Ovary (tissue), 3 donors: Measurements from ENCODE around the gene LHFPL6.

ENCODE experiments used
- CTCF ChIP-seq, 3 donors: fragments of 450-650 bp in 2 of 3; fragments of 200-600 bp in 1 of 3; IDR thresholded peaks; one replicate each; pipeline versions ENCODE4 v1.5.1 to v1.8.0; 2016 to 2022; ENCODE audit warnings: antibody characterized with exemption in 3 of 3, mild to moderate bottlenecking in 1 of 3
- EP300 ChIP-seq: sonication (generic); formaldehyde crosslinking; IDR thresholded peaks from one replicate; pipeline ENCODE4 v1.6.1; 2017; ENCODE audit warnings: antibody characterized with exemption
- POLR2A ChIP-seq: fragments of 450-650 bp; IDR thresholded peaks from one replicate; pipeline ENCODE4 v1.6.1; 2017; ENCODE audit warnings: antibody characterized with exemption, mild to moderate bottlenecking, moderate library complexity
- donor health status: DM: no; HTN: no; CAD: no.

GRCh38 chr13:39607876-39608275 is 4.9 kb upstream of the LHFPL6 start:
- TF ChIP-seq CTCF (IDR thresholded peaks at IDR 0.05) (no peak), POLR2A (no peak), EP300 (no peak)
